ENCODE data around the gene KNOP1. TPM values are rescaled to one million over a fixed set of nuclear protein-coding genes. Genes with fewer than 3 reads are reported as not detected.

Gene KNOP1
- polyA plus RNA-seq, 3 donors = 1.5 to 2.8 (median 2.4) TPM

DNA sequence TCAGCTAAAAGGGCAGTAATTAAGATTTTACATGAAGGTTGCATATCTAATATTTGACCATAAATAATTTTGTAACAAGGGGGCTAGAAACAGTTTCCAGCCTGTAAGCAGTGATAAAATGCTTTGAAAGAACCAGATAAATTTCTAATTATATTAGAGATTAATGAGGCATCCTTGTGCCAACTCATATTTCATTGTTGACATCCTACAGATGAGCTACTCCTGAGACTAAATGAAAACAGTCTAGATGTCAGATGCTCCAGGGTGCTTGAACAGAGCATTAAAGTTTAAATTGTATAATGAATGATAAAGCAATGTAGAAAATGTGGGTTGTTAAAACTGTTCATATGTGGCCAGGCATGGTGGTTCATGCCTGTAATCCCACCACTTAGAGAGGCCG is 23.3 kb upstream of the KNOP1 start:
- Histone ChIP-seq H3K4me2 (replicated peaks; ENCODE audit: extremely low read depth, low read length, poor library complexity, severe bottlenecking) (no peak overlapping the region), H3K4me1 (ENCODE audit: control insufficient read depth in 1 of 2, insufficient read depth in 2 of 2, low read length in 2 of 2) (peaks cover 0 to 2% of the 10 kb centered on the region in 2 donors), H3K27me3 (ENCODE audit: control insufficient read depth in 2 of 2, insufficient read depth in 2 of 2, low read length in 2 of 2) (no peaks in the 10 kb centered on the region), H3K9ac (ENCODE audit: insufficient read depth, low read length, poor library complexity, severe bottlenecking) (no peak overlapping the region), H3K36me3 (replicated peaks in 1 of 2; ENCODE audit: control insufficient read depth in 1 of 2, insufficient read depth in 2 of 2, low read length in 2 of 2) (no peaks in the 10 kb centered on the region), H2AFZ (ENCODE audit: insufficient read depth, low read depth, low read length, poor library complexity, severe bottlenecking) (no peak overlapping the region), H4K20me1 (ENCODE audit: insufficient read depth, low read length) (no peaks in the 10 kb centered on the region), H3K4me3 (replicated peaks in 1 of 3; ENCODE audit: low read depth in 2 of 3, low read length in 3 of 3) (no peak overlapping the region), H3K79me2 (ENCODE audit: insufficient read depth, low read length) (no peaks in the 10 kb centered on the region), H3K9me3 (replicated peaks in 1 of 2; ENCODE audit: control insufficient read depth in 1 of 2, insufficient read depth in 1 of 2, low read length in 2 of 2) (no peaks in the 10 kb centered on the region), H3K27ac (ENCODE audit: low read depth in 1 of 2, low read length in 2 of 2) (no peak overlapping the region)
- DNase-seq = no peak
- no peaks in the 10 kb centered on the region for H3K36me3 Mint-ChIP-seq
- TF ChIP-seq, protein P1, sequence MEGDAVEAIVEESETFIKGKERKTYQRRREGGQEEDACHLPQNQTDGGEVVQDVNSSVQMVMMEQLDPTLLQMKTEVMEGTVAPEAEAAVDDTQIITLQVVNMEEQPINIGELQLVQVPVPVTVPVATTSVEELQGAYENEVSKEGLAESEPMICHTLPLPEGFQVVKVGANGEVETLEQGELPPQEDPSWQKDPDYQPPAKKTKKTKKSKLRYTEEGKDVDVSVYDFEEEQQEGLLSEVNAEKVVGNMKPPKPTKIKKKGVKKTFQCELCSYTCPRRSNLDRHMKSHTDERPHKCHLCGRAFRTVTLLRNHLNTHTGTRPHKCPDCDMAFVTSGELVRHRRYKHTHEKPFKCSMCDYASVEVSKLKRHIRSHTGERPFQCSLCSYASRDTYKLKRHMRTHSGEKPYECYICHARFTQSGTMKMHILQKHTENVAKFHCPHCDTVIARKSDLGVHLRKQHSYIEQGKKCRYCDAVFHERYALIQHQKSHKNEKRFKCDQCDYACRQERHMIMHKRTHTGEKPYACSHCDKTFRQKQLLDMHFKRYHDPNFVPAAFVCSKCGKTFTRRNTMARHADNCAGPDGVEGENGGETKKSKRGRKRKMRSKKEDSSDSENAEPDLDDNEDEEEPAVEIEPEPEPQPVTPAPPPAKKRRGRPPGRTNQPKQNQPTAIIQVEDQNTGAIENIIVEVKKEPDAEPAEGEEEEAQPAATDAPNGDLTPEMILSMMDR (IDR thresholded peaks at IDR 0.05) = no peak
- no peaks in the 10 kb centered on the region for H3K9me3 Mint-ChIP-seq
- no peak overlapping the region for H3K4me3 Mint-ChIP-seq
- intact Hi-C loops (cut with micrococcal nuclease) = no loop called here
- H3K27ac Mint-ChIP-seq = no peak overlapping the region
- H3K4me1 Mint-ChIP-seq = peaks cover 8% of the 10 kb centered on the region
- no CpG with 5 or more reads among the region's 1 CpG for WGBS (ENCODE audit: insufficient coverage)
- peaks cover 0 to 3% (median 0%) of the 10 kb centered on the region in 3 donors for H3K27me3 Mint-ChIP-seq (ENCODE audit: low read depth in 3 of 3)

DNA sequence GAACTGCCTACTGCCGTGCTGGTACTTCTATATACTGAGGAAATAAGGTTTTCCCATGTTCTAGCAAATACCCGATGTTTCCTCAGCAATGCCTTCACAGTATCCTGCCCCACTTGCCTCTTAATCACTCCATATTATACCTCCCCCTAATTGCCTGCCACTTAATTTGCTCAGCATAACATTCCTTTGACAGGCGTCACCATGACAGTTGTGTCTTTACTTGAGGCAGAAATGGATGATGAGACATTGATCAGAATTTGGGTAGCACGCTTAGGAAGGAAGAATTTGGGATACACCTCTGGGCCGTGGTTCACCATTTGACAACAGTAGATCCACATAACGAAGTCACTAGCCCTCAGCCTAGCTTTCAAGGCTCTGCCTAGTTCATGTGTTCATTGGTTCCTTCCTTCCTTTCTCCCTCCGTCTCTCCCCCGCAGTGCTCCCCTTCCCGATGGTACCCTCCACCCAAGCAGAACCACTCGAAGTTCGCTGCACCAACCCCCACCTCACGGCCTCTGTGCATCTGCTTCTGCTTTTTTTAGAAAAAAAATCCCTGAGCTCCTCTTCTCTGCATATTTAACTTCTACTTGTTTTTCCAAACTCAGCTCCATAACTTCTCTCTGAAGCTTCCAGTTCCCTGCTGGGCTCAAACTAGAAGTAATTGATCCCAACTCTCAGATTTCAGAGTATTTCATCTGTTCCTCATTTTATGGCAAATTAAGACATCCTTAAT is 19.4 kb upstream of the KNOP1 start:
- H3K4me1 Mint-ChIP-seq = peaks cover 8% of the 10 kb centered on the region
- no peak overlapping the region for H3K4me2 ChIP-seq (replicated peaks; ENCODE audit: extremely low read depth, low read length, poor library complexity, severe bottlenecking)
- no peaks in the 10 kb centered on the region for H3K79me2 ChIP-seq (ENCODE audit: insufficient read depth, low read length)
- TF ChIP-seq, protein P1 (IDR thresholded peaks at IDR 0.05) = no peak
- intact Hi-C loops (cut with micrococcal nuclease) = loop anchor here in 1 of 2 donors (5.0 kb wide), 1 partner anchor 40 kb away; no protein-coding TSS in a partner anchor
- no peak overlapping the region for H3K9ac ChIP-seq (ENCODE audit: insufficient read depth, low read length, poor library complexity, severe bottlenecking)
- peaks cover 0 to 3% (median 0%) of the 10 kb centered on the region in 3 donors for H3K27me3 Mint-ChIP-seq (ENCODE audit: low read depth in 3 of 3)
- H3K27me3 ChIP-seq (ENCODE audit: control insufficient read depth in 2 of 2, insufficient read depth in 2 of 2, low read length in 2 of 2) = no peaks in the 10 kb centered on the region
- no peaks in the 10 kb centered on the region for H4K20me1 ChIP-seq (ENCODE audit: insufficient read depth, low read length)
- H3K27ac Mint-ChIP-seq = peak overlapping the region in 1 of 7 donors; percentile 23
- 27% methylated on average over 8 of the region's 12 CpGs for WGBS (ENCODE audit: insufficient coverage)
- DNase-seq = no peak
- H3K36me3 ChIP-seq (replicated peaks in 1 of 2; ENCODE audit: control insufficient read depth in 1 of 2, insufficient read depth in 2 of 2, low read length in 2 of 2) = no peaks in the 10 kb centered on the region
- H3K4me3 Mint-ChIP-seq = no peak overlapping the region
- no peak overlapping the region for H3K27ac ChIP-seq (ENCODE audit: low read depth in 1 of 2, low read length in 2 of 2)
- peak overlapping the region; percentile 32 for H2AFZ ChIP-seq (ENCODE audit: insufficient read depth, low read depth, low read length, poor library complexity, severe bottlenecking)
- H3K9me3 Mint-ChIP-seq = no peaks in the 10 kb centered on the region
- no peaks in the 10 kb centered on the region for H3K9me3 ChIP-seq (replicated peaks in 1 of 2; ENCODE audit: control insufficient read depth in 1 of 2, insufficient read depth in 1 of 2, low read length in 2 of 2)
- peaks cover 0 to 2% of the 10 kb centered on the region in 2 donors for H3K4me1 ChIP-seq (ENCODE audit: control insufficient read depth in 1 of 2, insufficient read depth in 2 of 2, low read length in 2 of 2)
- no peaks in the 10 kb centered on the region for H3K36me3 Mint-ChIP-seq
- no peak overlapping the region for H3K4me3 ChIP-seq (replicated peaks in 1 of 3; ENCODE audit: low read depth in 2 of 3, low read length in 3 of 3)
